ENCODE measurements around the gene RBM28. TPM values are rescaled to one million over a fixed set of nuclear protein-coding genes. Genes with fewer than 3 reads are reported as not detected.

The RBM28 gene
- total RNA-seq, 1 donor from 2014 or later, result 17.1 TPM

GRCh38 chr7:128255271-128255670 is 88.4 kb downstream of the RBM28 start:
- FAIRE-seq (no peak), DNase-seq (ENCODE audit: low read depth) (no peak)
- no peak overlapping the region for H3K4me3 ChIP-seq (ENCODE audit: low read depth, low read length)
- H3K27me3 ChIP-seq (ENCODE audit: control insufficient read depth, insufficient read depth, low read length), result no peaks in the 10 kb centered on the region
- TF ChIP-seq CTCF (IDR thresholded peaks at IDR 0.05; ENCODE audit: insufficient read depth, low read length, severe bottlenecking), result no peak
- no peaks in the 10 kb centered on the region for H3K36me3 ChIP-seq (ENCODE audit: control insufficient read depth, insufficient read depth, low read length)

GRCh38 chr7:128254470-128254869 is 89.2 kb downstream of the RBM28 start:
- DNase-seq (ENCODE audit: low read depth), result no peak
- TF ChIP-seq CTCF (IDR thresholded peaks at IDR 0.05; ENCODE audit: insufficient read depth, low read length, severe bottlenecking), result no peak
- Histone ChIP-seq H3K27me3 (ENCODE audit: control insufficient read depth, insufficient read depth, low read length) (no peaks in the 10 kb centered on the region), H3K4me3 (ENCODE audit: low read depth, low read length) (no peak overlapping the region), H3K36me3 (ENCODE audit: control insufficient read depth, insufficient read depth, low read length) (no peaks in the 10 kb centered on the region)
- no peak for FAIRE-seq

- Histone ChIP-seq H3K36me3 (ENCODE audit: control insufficient read depth, insufficient read depth, low read length) (no peaks in the 10 kb centered on the region), H3K27me3 (ENCODE audit: control insufficient read depth, insufficient read depth, low read length) (no peaks in the 10 kb centered on the region), H3K4me3 (ENCODE audit: low read depth, low read length) (no peak overlapping the region)
- FAIRE-seq (no peak), DNase-seq (ENCODE audit: low read depth) (no peak)
- no peak for TF ChIP-seq CTCF (IDR thresholded peaks at IDR 0.05; ENCODE audit: insufficient read depth, low read length, severe bottlenecking)
Observed at GRCh38 chr7:128253701-128254100, 90.0 kb downstream of the RBM28 start.

GRCh38 chr7:128251337-128251736 is 92.4 kb downstream of the RBM28 start:
- H3K4me3 ChIP-seq (ENCODE audit: low read depth, low read length), result no peak overlapping the region
- H3K36me3 ChIP-seq (ENCODE audit: control insufficient read depth, insufficient read depth, low read length), result no peaks in the 10 kb centered on the region
- FAIRE-seq (no peak), DNase-seq (ENCODE audit: low read depth) (no peak)
- no peaks in the 10 kb centered on the region for H3K27me3 ChIP-seq (ENCODE audit: control insufficient read depth, insufficient read depth, low read length)
- TF ChIP-seq CTCF (IDR thresholded peaks at IDR 0.05; ENCODE audit: insufficient read depth, low read length, severe bottlenecking), result no peak

Other genes with a start within 250 kb of the RBM28 start
- under 0.01 TPM in 2 replicates for gene LEP, start 102.6 kb downstream of the RBM28 start, total RNA-seq
- under 0.01 and 0.13 TPM in 2 replicates for gene PRRT4, start 17.8 kb upstream of the RBM28 start, total RNA-seq
- 47.9 and 53.4 TPM in 2 replicates for gene IMPDH1, start 66.1 kb upstream of the RBM28 start, total RNA-seq
- gene HILPDA, start 112.0 kb upstream of the RBM28 start, total RNA-seq, result 41.1 and 70.4 TPM in 2 replicates
- 34.2 and 38.3 TPM in 2 replicates for gene METTL2B, start 132.8 kb upstream of the RBM28 start, total RNA-seq